Measurements from ENCODE around the gene CADM2. TPM values are rescaled to one million over a fixed set of nuclear protein-coding genes. Genes with fewer than 3 reads are reported as not detected.
A peak's percentile ranks its signal among the peaks of the same experiment; 100 is the strongest.

CADM2 gene
- total RNA-seq, 1 experiment from 2014 or later = 3.7 TPM

DNA sequence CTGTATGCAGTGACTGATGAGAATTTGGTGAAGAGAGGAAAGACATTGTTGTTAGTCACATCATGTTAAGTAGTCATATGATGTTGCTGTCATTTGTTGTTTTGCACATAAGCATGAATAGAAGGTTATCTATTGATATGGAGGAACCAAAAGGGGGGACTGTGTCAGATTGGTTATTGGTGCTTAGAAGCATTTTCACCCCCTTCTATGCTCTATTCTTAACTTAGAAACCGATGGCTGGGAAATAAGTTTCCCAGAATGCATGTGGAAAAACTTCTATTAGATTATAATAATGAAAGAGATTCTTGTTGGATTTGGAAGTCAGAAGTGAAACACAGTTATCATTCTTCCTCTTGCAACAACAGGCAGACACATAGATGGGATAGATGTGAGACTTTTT is 33.2 kb upstream of the CADM2 start:
- no TSS peak for BruUV-seq (replicated peaks)
- CTCF ChIA-PET = no interaction called here
- intact Hi-C loops (cut with micrococcal nuclease; ENCODE audit: unreplicated experiment) = no loop called here

DNA sequence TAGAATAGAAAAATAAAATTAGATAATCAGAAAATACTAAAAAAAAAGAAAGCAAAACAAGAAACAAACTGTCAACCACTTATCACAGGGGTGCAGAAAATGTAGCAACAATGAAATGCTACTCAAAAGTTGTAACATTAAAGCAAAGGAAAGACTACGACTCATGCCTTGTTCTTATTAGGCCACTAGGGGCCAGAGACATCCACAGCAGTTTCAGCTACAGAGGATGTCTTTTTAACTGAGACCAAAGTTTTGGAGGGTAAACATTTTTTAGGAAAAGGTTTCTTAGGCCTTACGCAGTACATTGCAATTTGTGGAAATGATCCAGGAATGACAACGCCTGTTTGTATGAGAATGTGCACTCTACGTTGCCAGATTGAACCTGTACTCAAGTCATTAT is 15.4 kb upstream of the CADM2 start:
- DNase-seq (ENCODE audit: low spot score) = no peak
- intact Hi-C loops (cut with micrococcal nuclease; ENCODE audit: unreplicated experiment) = no loop called here
- ChIA-PET POLR2A (ENCODE audit: low non-redundant PET) (no interaction called here), CTCF (no interaction called here)
- Histone ChIP-seq H3K27ac (ENCODE audit: low read depth, low read length, poor library complexity, severe bottlenecking) (no peak overlapping the region), H3K9me3 (ENCODE audit: low read depth, low read length, poor library complexity, severe bottlenecking) (no peaks in the 10 kb centered on the region), H3K27me3 (replicated peaks; ENCODE audit: insufficient read depth, low read depth, low read length, poor library complexity) (no peaks in the 10 kb centered on the region), H3K4me1 (ENCODE audit: insufficient read depth, low read length, poor library complexity, severe bottlenecking) (no peaks in the 10 kb centered on the region), H3K36me3 (ENCODE audit: insufficient read depth, low read length, poor library complexity, severe bottlenecking) (no peaks in the 10 kb centered on the region), H3K4me3 (ENCODE audit: low read depth, low read length, poor library complexity, severe bottlenecking) (no peak overlapping the region)
- no TSS peak for BruUV-seq (replicated peaks)
- TF ChIP-seq EZH2 (IDR thresholded peaks at IDR 0.05; ENCODE audit: borderline replicate concordance, low read depth, low read length, poor library complexity, severe bottlenecking) = no peak
- TF ChIP-seq, protein P1, sequence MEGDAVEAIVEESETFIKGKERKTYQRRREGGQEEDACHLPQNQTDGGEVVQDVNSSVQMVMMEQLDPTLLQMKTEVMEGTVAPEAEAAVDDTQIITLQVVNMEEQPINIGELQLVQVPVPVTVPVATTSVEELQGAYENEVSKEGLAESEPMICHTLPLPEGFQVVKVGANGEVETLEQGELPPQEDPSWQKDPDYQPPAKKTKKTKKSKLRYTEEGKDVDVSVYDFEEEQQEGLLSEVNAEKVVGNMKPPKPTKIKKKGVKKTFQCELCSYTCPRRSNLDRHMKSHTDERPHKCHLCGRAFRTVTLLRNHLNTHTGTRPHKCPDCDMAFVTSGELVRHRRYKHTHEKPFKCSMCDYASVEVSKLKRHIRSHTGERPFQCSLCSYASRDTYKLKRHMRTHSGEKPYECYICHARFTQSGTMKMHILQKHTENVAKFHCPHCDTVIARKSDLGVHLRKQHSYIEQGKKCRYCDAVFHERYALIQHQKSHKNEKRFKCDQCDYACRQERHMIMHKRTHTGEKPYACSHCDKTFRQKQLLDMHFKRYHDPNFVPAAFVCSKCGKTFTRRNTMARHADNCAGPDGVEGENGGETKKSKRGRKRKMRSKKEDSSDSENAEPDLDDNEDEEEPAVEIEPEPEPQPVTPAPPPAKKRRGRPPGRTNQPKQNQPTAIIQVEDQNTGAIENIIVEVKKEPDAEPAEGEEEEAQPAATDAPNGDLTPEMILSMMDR (conservative IDR thresholded peaks at IDR 0.05; ENCODE audit: low read depth, low read length) = peak; percentile 38

More for the DNA sequence above, 33.2 kb upstream of the CADM2 start:
- no peak overlapping the region for H3K27ac ChIP-seq (ENCODE audit: low read depth, low read length, poor library complexity, severe bottlenecking)
- H3K27me3 ChIP-seq (replicated peaks; ENCODE audit: insufficient read depth, low read depth, low read length, poor library complexity) = no peaks in the 10 kb centered on the region
- H3K4me3 ChIP-seq (ENCODE audit: low read depth, low read length, poor library complexity, severe bottlenecking) = no peak overlapping the region
- no peaks in the 10 kb centered on the region for H3K36me3 ChIP-seq (ENCODE audit: insufficient read depth, low read length, poor library complexity, severe bottlenecking)
- H3K9me3 ChIP-seq (ENCODE audit: low read depth, low read length, poor library complexity, severe bottlenecking) = no peaks in the 10 kb centered on the region
- H3K4me1 ChIP-seq (ENCODE audit: insufficient read depth, low read length, poor library complexity, severe bottlenecking) = no peaks in the 10 kb centered on the region
- no peak for DNase-seq (ENCODE audit: low spot score)
- no peak for TF ChIP-seq EZH2 (IDR thresholded peaks at IDR 0.05; ENCODE audit: borderline replicate concordance, low read depth, low read length, poor library complexity, severe bottlenecking)
- TF ChIP-seq, protein P1 (conservative IDR thresholded peaks at IDR 0.05; ENCODE audit: low read depth, low read length) = no peak
- POLR2A ChIA-PET (ENCODE audit: low non-redundant PET) = no interaction called here

DNA sequence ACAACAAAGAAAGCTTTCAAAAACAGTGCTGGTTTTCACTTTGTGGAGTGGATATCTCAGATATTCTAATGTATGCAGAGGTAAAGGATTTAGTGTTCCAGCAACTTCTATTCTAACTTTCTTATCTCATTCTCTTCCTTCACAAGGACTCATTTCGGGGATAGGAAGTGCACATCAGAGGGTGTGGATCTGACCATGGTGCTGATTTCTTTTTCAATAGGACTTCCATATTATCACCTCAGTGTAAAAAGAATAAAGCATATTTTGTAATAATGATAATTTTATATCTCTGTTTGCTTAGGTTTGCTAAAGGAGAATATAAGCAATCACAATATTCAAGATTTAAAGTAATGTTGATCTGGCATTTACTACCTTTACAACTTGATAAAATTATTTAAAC is 12.5 kb upstream of the CADM2 start:
- intact Hi-C loops (cut with micrococcal nuclease; ENCODE audit: unreplicated experiment) = no loop called here
- H3K4me1 ChIP-seq (ENCODE audit: insufficient read depth, low read length, poor library complexity, severe bottlenecking) = no peaks in the 10 kb centered on the region
- BruUV-seq (replicated peaks) = no TSS peak
- H3K4me3 ChIP-seq (ENCODE audit: low read depth, low read length, poor library complexity, severe bottlenecking) = no peak overlapping the region
- TF ChIP-seq EZH2 (IDR thresholded peaks at IDR 0.05; ENCODE audit: borderline replicate concordance, low read depth, low read length, poor library complexity, severe bottlenecking) = no peak
- TF ChIP-seq, protein P1 (conservative IDR thresholded peaks at IDR 0.05; ENCODE audit: low read depth, low read length) = no peak
- H3K9me3 ChIP-seq (ENCODE audit: low read depth, low read length, poor library complexity, severe bottlenecking) = no peaks in the 10 kb centered on the region
- H3K27ac ChIP-seq (ENCODE audit: low read depth, low read length, poor library complexity, severe bottlenecking) = no peak overlapping the region
- no peaks in the 10 kb centered on the region for H3K36me3 ChIP-seq (ENCODE audit: insufficient read depth, low read length, poor library complexity, severe bottlenecking)
- CTCF ChIA-PET = no interaction called here
- no peaks in the 10 kb centered on the region for H3K27me3 ChIP-seq (replicated peaks; ENCODE audit: insufficient read depth, low read depth, low read length, poor library complexity)
- DNase-seq (ENCODE audit: low spot score) = no peak
- POLR2A ChIA-PET (ENCODE audit: low non-redundant PET) = no interaction called here

Measured in A673 (cell line).